ENCODE results near the gene ARL14.
A peak's percentile ranks its signal among the peaks of the same experiment; 100 is the strongest.

The ARL14 gene

DNA sequence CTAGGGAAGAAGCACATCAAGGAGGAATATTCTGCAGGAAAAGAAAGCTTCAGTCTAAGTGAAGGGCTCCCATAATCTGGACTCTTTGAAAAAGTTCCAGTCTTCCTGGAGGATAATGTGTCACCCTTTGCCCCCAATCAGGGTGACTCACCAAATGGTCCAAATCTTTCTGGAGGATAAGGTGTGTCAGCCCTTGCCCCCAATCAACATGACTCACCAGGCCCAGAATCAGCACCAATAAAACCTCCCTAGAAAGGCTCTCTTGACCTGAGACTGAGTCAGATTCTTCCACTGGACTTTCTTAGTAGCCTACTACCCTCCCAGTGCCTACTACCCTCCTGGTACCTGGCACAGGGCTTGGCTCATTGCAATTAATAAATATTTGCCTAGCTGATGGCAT is 9.5 kb upstream of the ARL14 start:
- DNase-seq (ENCODE audit: extremely low read depth, insufficient read length): no peak
- Histone ChIP-seq H3K4me3 (replicated peaks; ENCODE audit: low read depth, low read length) (no peak overlapping the region), H3K27me3 (replicated peaks; ENCODE audit: control insufficient read depth, insufficient read depth, low read length) (no peaks in the 10 kb centered on the region), H3K36me3 (ENCODE audit: control insufficient read depth, insufficient read depth, low read length) (no peaks in the 10 kb centered on the region)
- TF ChIP-seq, protein P1, sequence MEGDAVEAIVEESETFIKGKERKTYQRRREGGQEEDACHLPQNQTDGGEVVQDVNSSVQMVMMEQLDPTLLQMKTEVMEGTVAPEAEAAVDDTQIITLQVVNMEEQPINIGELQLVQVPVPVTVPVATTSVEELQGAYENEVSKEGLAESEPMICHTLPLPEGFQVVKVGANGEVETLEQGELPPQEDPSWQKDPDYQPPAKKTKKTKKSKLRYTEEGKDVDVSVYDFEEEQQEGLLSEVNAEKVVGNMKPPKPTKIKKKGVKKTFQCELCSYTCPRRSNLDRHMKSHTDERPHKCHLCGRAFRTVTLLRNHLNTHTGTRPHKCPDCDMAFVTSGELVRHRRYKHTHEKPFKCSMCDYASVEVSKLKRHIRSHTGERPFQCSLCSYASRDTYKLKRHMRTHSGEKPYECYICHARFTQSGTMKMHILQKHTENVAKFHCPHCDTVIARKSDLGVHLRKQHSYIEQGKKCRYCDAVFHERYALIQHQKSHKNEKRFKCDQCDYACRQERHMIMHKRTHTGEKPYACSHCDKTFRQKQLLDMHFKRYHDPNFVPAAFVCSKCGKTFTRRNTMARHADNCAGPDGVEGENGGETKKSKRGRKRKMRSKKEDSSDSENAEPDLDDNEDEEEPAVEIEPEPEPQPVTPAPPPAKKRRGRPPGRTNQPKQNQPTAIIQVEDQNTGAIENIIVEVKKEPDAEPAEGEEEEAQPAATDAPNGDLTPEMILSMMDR (IDR thresholded peaks at IDR 0.05; ENCODE audit: insufficient read depth, low read length, poor library complexity, severe bottlenecking): no peak

DNA sequence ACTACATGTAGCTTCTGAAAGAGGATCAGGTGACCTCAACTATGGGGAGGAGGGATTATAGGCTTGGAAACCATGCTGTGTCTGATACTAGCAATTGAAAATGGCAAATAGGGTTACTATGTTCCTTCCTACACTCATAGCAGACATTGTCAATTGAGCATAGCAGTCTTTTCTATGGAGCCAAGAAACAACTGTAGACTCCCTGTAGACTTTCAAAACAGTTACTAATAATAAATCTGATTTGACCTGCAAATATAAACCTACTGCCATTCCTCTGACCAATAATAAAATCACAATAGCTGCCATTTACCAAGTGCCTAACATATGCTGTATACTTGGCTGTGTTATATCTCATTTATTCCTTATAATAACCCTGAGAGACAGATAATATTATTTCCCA is 8.5 kb upstream of the ARL14 start:
- H3K36me3 ChIP-seq (ENCODE audit: control insufficient read depth, insufficient read depth, low read length): no peaks in the 10 kb centered on the region
- no peak for DNase-seq (ENCODE audit: extremely low read depth, insufficient read length)
- no peaks in the 10 kb centered on the region for H3K27me3 ChIP-seq (replicated peaks; ENCODE audit: control insufficient read depth, insufficient read depth, low read length)
- TF ChIP-seq, protein P1 (IDR thresholded peaks at IDR 0.05; ENCODE audit: insufficient read depth, low read length, poor library complexity, severe bottlenecking): no peak
- no peak overlapping the region for H3K4me3 ChIP-seq (replicated peaks; ENCODE audit: low read depth, low read length)

GRCh38 chr3:160671231-160671630 is 5.7 kb upstream of the ARL14 start:
- H3K27me3 ChIP-seq (replicated peaks; ENCODE audit: control insufficient read depth, insufficient read depth, low read length): no peaks in the 10 kb centered on the region
- H3K36me3 ChIP-seq (ENCODE audit: control insufficient read depth, insufficient read depth, low read length): no peaks in the 10 kb centered on the region
- peak overlapping the region; percentile 13 for H3K4me3 ChIP-seq (replicated peaks; ENCODE audit: low read depth, low read length)
- TF ChIP-seq, protein P1 (IDR thresholded peaks at IDR 0.05; ENCODE audit: insufficient read depth, low read length, poor library complexity, severe bottlenecking): peak; percentile 32
- DNase-seq (ENCODE audit: extremely low read depth, insufficient read length): peak; percentile 45

- no peaks in the 10 kb centered on the region for H3K36me3 ChIP-seq (ENCODE audit: control insufficient read depth, insufficient read depth, low read length)
- no peak for DNase-seq (ENCODE audit: extremely low read depth, insufficient read length)
- H3K27me3 ChIP-seq (replicated peaks; ENCODE audit: control insufficient read depth, insufficient read depth, low read length): no peaks in the 10 kb centered on the region
- no peak overlapping the region for H3K4me3 ChIP-seq (replicated peaks; ENCODE audit: low read depth, low read length)
- TF ChIP-seq, protein P1 (IDR thresholded peaks at IDR 0.05; ENCODE audit: insufficient read depth, low read length, poor library complexity, severe bottlenecking): no peak
Measured at GRCh38 chr3:160671995-160672394, 5.0 kb upstream of the ARL14 start.

- Histone ChIP-seq H3K4me3 (replicated peaks; ENCODE audit: low read depth, low read length) (no peak overlapping the region), H3K27me3 (replicated peaks; ENCODE audit: control insufficient read depth, insufficient read depth, low read length) (no peaks in the 10 kb centered on the region), H3K36me3 (ENCODE audit: control insufficient read depth, insufficient read depth, low read length) (no peaks in the 10 kb centered on the region)
- TF ChIP-seq, protein P1 (IDR thresholded peaks at IDR 0.05; ENCODE audit: insufficient read depth, low read length, poor library complexity, severe bottlenecking): no peak
- DNase-seq (ENCODE audit: extremely low read depth, insufficient read length): no peak
Measured at GRCh38 chr3:160673188-160673587, 3.8 kb upstream of the ARL14 start.

- Histone ChIP-seq H3K4me3 (replicated peaks; ENCODE audit: low read depth, low read length) (no peak overlapping the region), H3K27me3 (replicated peaks; ENCODE audit: control insufficient read depth, insufficient read depth, low read length) (no peaks in the 10 kb centered on the region), H3K36me3 (ENCODE audit: control insufficient read depth, insufficient read depth, low read length) (no peaks in the 10 kb centered on the region)
- TF ChIP-seq, protein P1 (IDR thresholded peaks at IDR 0.05; ENCODE audit: insufficient read depth, low read length, poor library complexity, severe bottlenecking): no peak
- no peak for DNase-seq (ENCODE audit: extremely low read depth, insufficient read length)
Measured at GRCh38 chr3:160675566-160676124, 1.3 kb upstream of the ARL14 start.
